ENCODE data around the gene ZNF688. TPM values are rescaled to one million over a fixed set of nuclear protein-coding genes. Genes with fewer than 3 reads are reported as not detected.

ZNF688 gene
- total and polyA plus RNA-seq, 2 experiments from 2014 or later = 4.0 to 4.4 TPM

- no peak for TF ChIP-seq ETS1 (IDR thresholded peaks at IDR 0.05)
- no peak for TF ChIP-seq REST (IDR thresholded peaks at IDR 0.05; ENCODE audit: unreplicated experiment)
- no peak for TF ChIP-seq CREB1 (CRISPR knock-in tag; IDR thresholded peaks at IDR 0.05; ENCODE audit: low read depth)
- TF ChIP-seq ZNF114 (CRISPR knock-in tag; IDR thresholded peaks at IDR 0.05) = no peak
- no peak for TF ChIP-seq ZNF331 (CRISPR knock-in tag; IDR thresholded peaks at IDR 0.05; ENCODE audit: low read depth)
- TF ChIP-seq EZH2phosphoT487 (IDR thresholded peaks at IDR 0.05; ENCODE audit: unreplicated experiment) = no peak
Measured at GRCh38 chr16:30565984-30566383, 5.5 kb downstream of the ZNF688 start (continued).

GRCh38 chr16:30565526-30565925 is 6.0 kb downstream of the ZNF688 start:
- no peak overlapping the region for H2AFZ ChIP-seq
- no peaks in the 10 kb centered on the region for H3K79me2 ChIP-seq (replicated peaks; ENCODE audit: insufficient read depth)
- Mint-ChIP-seq H3K9me3 (no peaks in the 10 kb centered on the region; the same call in 2 of the 3 replicates), H3K36me3 (ENCODE audit: low read depth) (no peaks in the 10 kb centered on the region), H3K27me3 (ENCODE audit: insufficient read depth, low read depth, poor library complexity) (peaks cover 18% of the 10 kb centered on the region), H3K27ac (no peak overlapping the region), H3K4me1 (peaks cover 15% of the 10 kb centered on the region), H3K4me3 (no peak overlapping the region)
- 0 out of 2 replicates have a peak, but pooled peaks cover 6% of the 10 kb centered on the region for H3F3A ChIP-seq (replicated peaks; ENCODE audit: low read depth)
- peaks cover 21% of the 10 kb centered on the region for H3K4me1 ChIP-seq (ENCODE audit: insufficient read depth)
- H3K36me3 ChIP-seq (ENCODE audit: insufficient read depth) = no peaks in the 10 kb centered on the region
- H3K4me2 ChIP-seq = no peak overlapping the region
- no peaks in the 10 kb centered on the region for H3K27me3 ChIP-seq (ENCODE audit: insufficient read depth)
- H3K9me2 ChIP-seq (ENCODE audit: insufficient read depth) = no peaks in the 10 kb centered on the region
- no peak overlapping the region for H3K4me3 ChIP-seq
- H4K20me1 ChIP-seq (replicated peaks; ENCODE audit: insufficient read depth) = no peaks in the 10 kb centered on the region
- no peak overlapping the region for H3K27ac ChIP-seq (ENCODE audit: low read depth)
- no peak for DNase-seq (ENCODE audit: low spot score)
- ATAC-seq = no peak
- TF ChIP-seq NANOG (IDR thresholded peaks at IDR 0.05; ENCODE audit: borderline replicate concordance) (no peak), POLR2AphosphoS5 (IDR thresholded peaks at IDR 0.05; ENCODE audit: low read depth) (no peak), EZH2 (IDR thresholded peaks at IDR 0.05; ENCODE audit: low read depth, unreplicated experiment) (no peak), EZH2phosphoT487 (IDR thresholded peaks at IDR 0.05; ENCODE audit: unreplicated experiment) (no peak), CTCF (conservative IDR thresholded peaks at IDR 0.05; ENCODE audit: low read depth in 2 of 2) (no peak), JUNB (IDR thresholded peaks at IDR 0.05; ENCODE audit: unreplicated experiment) (no peak), ZNF462 (CRISPR knock-in tag; IDR thresholded peaks at IDR 0.05) (no peak), ZNF331 (CRISPR knock-in tag; IDR thresholded peaks at IDR 0.05; ENCODE audit: low read depth) (no peak)

Data from GM23338 (cell line).